ENCODE data around the gene SLC35F6. TPM values are rescaled to one million over a fixed set of nuclear protein-coding genes. Genes with fewer than 3 reads are reported as not detected.
"Not testable (repeated sequence)": the region's sequence is repeated elsewhere in the genome, so short reads cannot be mapped to it uniquely, and the experiment has no call there.

The SLC35F6 gene
- total and polyA plus RNA-seq, 11 donors: 14.4 to 70.5 (median 27.2) TPM

DNA sequence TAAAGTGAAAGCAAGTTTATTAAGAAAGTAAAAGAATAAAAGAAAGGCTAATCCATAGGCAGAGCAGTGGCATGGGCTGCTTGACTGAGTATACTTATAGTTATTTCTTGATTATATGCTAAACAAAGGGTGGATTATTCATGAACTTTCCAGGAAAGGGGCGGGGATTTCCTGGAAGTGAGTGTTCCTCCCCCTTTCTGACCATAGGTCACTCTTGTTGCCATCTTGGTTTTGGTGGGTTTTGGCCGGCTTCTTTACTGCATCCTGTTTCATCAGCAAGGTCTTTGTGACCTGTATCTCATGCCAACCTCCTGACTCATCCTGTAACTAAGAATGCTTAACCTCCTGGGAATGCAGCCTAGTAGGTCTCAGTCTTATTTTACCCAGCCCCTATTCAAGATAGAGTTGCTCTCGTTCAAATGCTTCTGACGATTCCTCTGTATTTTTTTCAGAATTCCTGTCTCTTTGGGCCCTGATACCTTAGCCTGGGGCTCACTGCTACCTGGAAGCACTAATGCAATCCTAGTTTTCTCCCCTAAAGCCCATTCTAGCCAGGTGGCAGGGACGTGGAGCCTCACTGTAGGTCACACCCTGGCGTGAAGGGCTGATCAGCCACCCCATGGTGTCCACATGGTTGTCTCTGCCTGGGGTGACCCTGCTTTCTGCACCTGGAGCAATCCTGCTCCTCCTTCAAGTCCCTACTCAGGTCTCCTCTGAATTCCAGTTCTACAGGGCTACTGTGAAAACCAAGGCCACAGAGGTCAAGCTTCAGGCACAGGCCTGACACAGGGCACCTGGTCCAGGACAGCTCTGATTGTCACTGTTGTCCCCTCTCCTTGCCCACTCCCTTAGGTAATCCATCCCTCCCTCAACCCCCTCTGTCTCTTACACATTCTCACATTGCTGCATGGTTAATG, 6.0 kb upstream of the SLC35F6 start:
- intact Hi-C loops (cut with DNase I): no loop called here
- WGBS, 4 donors: 50 to 55% (median 53%) methylated on average over 6 of the region's 6 CpGs
- Histone ChIP-seq H3K27me3 (no peaks in the 10 kb centered on the region), H3K36me3 (no peaks in the 10 kb centered on the region), H3K4me1 (peaks cover 0 to 18% (median 11%) of the 10 kb centered on the region in 12 donors), H3K4me3 (no peak overlapping the region), H3K27ac (peak overlapping the region in 9 of 12 donors; percentile 3 to 85 (median 56)), H3K9me3 (no peaks in the 10 kb centered on the region)
- TF ChIP-seq POLR2A (IDR thresholded peaks at IDR 0.05) (peak in 1 of 2 donors; percentile 23), CTCF (IDR thresholded peaks at IDR 0.05) (no peak)
- ATAC-seq: peak in 3 of 4 donors; percentile 61 to 74 (median 63)
- peak in 2 of 5 donors; percentile 49 to 60 for DNase-seq

DNA sequence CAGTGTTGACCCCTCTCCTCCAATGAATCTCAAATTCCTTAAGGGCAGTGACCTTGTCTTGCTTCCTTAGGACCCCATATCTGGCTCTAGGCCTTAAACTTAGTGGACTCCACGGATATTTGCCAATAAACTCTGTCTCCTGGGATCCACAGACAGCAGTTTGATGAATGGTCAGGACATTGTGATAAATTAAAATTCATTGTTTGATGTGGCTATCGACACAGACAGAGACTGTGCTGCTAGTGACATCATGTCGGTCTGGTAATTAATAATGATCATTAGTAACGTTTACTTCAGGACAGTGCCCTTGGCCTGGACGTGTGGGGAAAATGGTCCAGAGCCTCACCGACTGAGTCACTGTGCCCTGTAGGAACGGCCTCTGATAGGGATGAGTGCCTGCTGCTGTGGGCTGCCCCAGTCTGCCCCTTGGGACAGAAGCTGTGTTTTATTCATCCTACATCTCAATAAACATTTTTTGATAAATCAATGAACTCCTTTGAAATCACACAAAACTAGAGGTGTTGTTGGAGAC, 5.2 kb upstream of the SLC35F6 start:
- intact Hi-C loops (cut with DNase I): no loop called here
- Histone ChIP-seq H3K9me3 (no peaks in the 10 kb centered on the region), H3K27ac (peak overlapping the region in 5 of 12 donors; percentile 8 to 85 (median 60)), H3K4me3 (no peak overlapping the region), H3K27me3 (no peaks in the 10 kb centered on the region), H3K36me3 (no peaks in the 10 kb centered on the region), H3K4me1 (peaks cover 0 to 25% (median 17%) of the 10 kb centered on the region in 12 donors)
- 87 to 94% (median 89%) methylated on average over 7 of the region's 7 CpGs for WGBS, 4 donors
- no peak for DNase-seq
- TF ChIP-seq POLR2A (IDR thresholded peaks at IDR 0.05) (no peak), CTCF (IDR thresholded peaks at IDR 0.05) (no peak)
- ATAC-seq: no peak

GRCh38 chr2:26759845-26760244, 4.2 kb upstream of the SLC35F6 start:
- Histone ChIP-seq H3K27me3 (no peaks in the 10 kb centered on the region), H3K36me3 (no peaks in the 10 kb centered on the region), H3K27ac (no peak overlapping the region), H3K4me1 (peaks cover 0 to 28% (median 18%) of the 10 kb centered on the region in 12 donors), H3K4me3 (no peak overlapping the region), H3K9me3 (no peaks in the 10 kb centered on the region)
- ATAC-seq (no peak), DNase-seq (no peak)
- WGBS, 4 donors: 93 to 98% (median 96%) methylated on average over 5 of the region's 5 CpGs
- intact Hi-C loops (cut with DNase I): no loop called here
- TF ChIP-seq CTCF (IDR thresholded peaks at IDR 0.05): no peak
- no peak for TF ChIP-seq POLR2A (IDR thresholded peaks at IDR 0.05)

GRCh38 chr2:26760991-26761390, 3.1 kb upstream of the SLC35F6 start:
- H3K9me3 ChIP-seq; H3K27me3 ChIP-seq; H3K36me3 ChIP-seq; DNase-seq; intact Hi-C loops (cut with DNase I); H3K27ac ChIP-seq; ATAC-seq; H3K4me3 ChIP-seq: not testable (repeated sequence)
- 70 to 81% (median 73%) methylated on average over 10 of the region's 10 CpGs for WGBS, 4 donors
- H3K4me1 ChIP-seq: peaks cover 3 to 39% (median 29%) of the 10 kb centered on the region in 12 donors

Measured in heart left ventricle (tissue), 16 donors.